ENCODE results near the gene LIN7A.

The LIN7A gene

GRCh38 chr12:80829767-80830166, 108.0 kb downstream of the LIN7A start:
- H3K27ac ChIP-seq = no peak overlapping the region
- no peak for TF ChIP-seq CTCF (conservative IDR thresholded peaks at IDR 0.05)

- no peak for TF ChIP-seq CTCF (conservative IDR thresholded peaks at IDR 0.05)
- H3K27ac ChIP-seq = no peak overlapping the region
Observed at GRCh38 chr12:80825506-80825905, 112.2 kb downstream of the LIN7A start.

GRCh38 chr12:80823393-80823792, 114.3 kb downstream of the LIN7A start:
- H3K27ac ChIP-seq = no peak overlapping the region
- TF ChIP-seq CTCF (conservative IDR thresholded peaks at IDR 0.05) = no peak

GRCh38 chr12:80821513-80822000, 116.2 kb downstream of the LIN7A start:
- H3K27ac ChIP-seq = no peak overlapping the region
- no peak for TF ChIP-seq CTCF (conservative IDR thresholded peaks at IDR 0.05)

- no peak for TF ChIP-seq CTCF (conservative IDR thresholded peaks at IDR 0.05)
- H3K27ac ChIP-seq = no peak overlapping the region
Observed at GRCh38 chr12:80818878-80819277, 118.9 kb downstream of the LIN7A start.

- H3K27ac ChIP-seq = no peak overlapping the region
- TF ChIP-seq CTCF (conservative IDR thresholded peaks at IDR 0.05) = no peak
Observed at GRCh38 chr12:80815351-80815750, 122.4 kb downstream of the LIN7A start.

- TF ChIP-seq CTCF (conservative IDR thresholded peaks at IDR 0.05) = no peak
- H3K27ac ChIP-seq = no peak overlapping the region
Observed at GRCh38 chr12:80814453-80814852, 123.3 kb downstream of the LIN7A start.
